Gastroesophageal sphincter (tissue), 4 donors: Measurements from ENCODE around the gene NELFB. TPM values are rescaled to one million over a fixed set of nuclear protein-coding genes. Genes with fewer than 3 reads are reported as not detected.

Experiments used
- ATAC-seq: fragments of 150-250 bp; one replicate; pipeline ENCODE4 v1.9.1; 2016; ENCODE audit warnings: mild to moderate bottlenecking, moderate library complexity
- H3K27ac ChIP-seq, 4 donors: fragments of 200-600 bp; sonication (generic) in 3 of 4; 1 replicate in 3 of 4; 2 replicates in 1 of 4; pipeline ENCODE4 v1.5.1; 2016 to 2019
- H3K27me3 ChIP-seq: fragments of 200-600 bp; sonication (generic); one replicate; pipeline ENCODE4 v1.5.1; 2019
- H3K36me3 ChIP-seq, 2 donors: fragments of 200-600 bp; sonication (generic); one replicate each; pipeline ENCODE4 v1.5.1; 2019; ENCODE audit warnings: control low read depth in 1 of 2
- H3K4me1 ChIP-seq, 3 donors: fragments of 200-600 bp; sonication (generic); 1 replicate in 2 of 3; 2 replicates in 1 of 3; pipeline ENCODE4 v1.5.1; 2016 to 2019; ENCODE audit warnings: control low read depth in 2 of 3
- H3K4me3 ChIP-seq, 2 donors: fragments of 200-600 bp; sonication (generic); one replicate each; pipeline ENCODE4 v1.5.1; 2019; ENCODE audit warnings: mild to moderate bottlenecking in 1 of 2, moderate library complexity in 1 of 2
- H3K9me3 ChIP-seq, 3 donors: fragments of 200-600 bp; sonication (generic); one replicate each; pipeline ENCODE4 v1.5.1; 2017 to 2019; ENCODE audit warnings: control low read depth in 2 of 3
- CTCF ChIP-seq, 4 experiments: fragments of 200-600 bp in 2 of 4; fragments of 450-650 bp in 2 of 4; sonication (generic) in 1 of 4; IDR thresholded peaks; one replicate each; pipeline ENCODE4 v1.5.1; 2017 to 2019; ENCODE audit warnings: antibody characterized with exemption in 4 of 4, mild to moderate bottlenecking in 2 of 4, moderate library complexity in 2 of 4
- EP300 ChIP-seq: sonication (generic); formaldehyde crosslinking; IDR thresholded peaks from one replicate; pipeline ENCODE4 v1.6.1; 2017; ENCODE audit warnings: antibody characterized with exemption, mild to moderate bottlenecking
- POLR2A ChIP-seq, 2 donors: fragments of 450-650 bp; IDR thresholded peaks; one replicate each; pipeline ENCODE4 v1.6.1; 2017; ENCODE audit warnings: antibody characterized with exemption in 2 of 2, mild to moderate bottlenecking in 2 of 2, moderate library complexity in 1 of 2
- POLR2AphosphoS5 ChIP-seq: sonication (generic); formaldehyde crosslinking; IDR thresholded peaks from one replicate; pipeline ENCODE4 v1.6.1; 2017; ENCODE audit warnings: antibody characterized with exemption
- WGBS, 2 donors: methylation state at CpG; one replicate each; pipeline ENCODE4 v1.1.5; 2018; ENCODE audit warnings: low coverage in 1 of 2; 5-methylcytosine and 5-hydroxymethylcytosine counted together
- total RNA-seq, 4 donors: library from RNA; depleted of rRNA; stranded (reverse); fragments of >200 nt; gene quantifications; one replicate each; pipeline ENCODE4 v1.1.0, GENCODE V29; 2016

The NELFB gene
- total RNA-seq, 4 donors from 2014 or later = 36.9 to 58.8 (median 45.2) TPM

GRCh38 chr9:137243626-137244485, 11.3 kb upstream of the NELFB start:
- Histone ChIP-seq H3K27me3 (no peaks in the 10 kb centered on the region), H3K4me1 (peaks cover 0 to 52% (median 27%) of the 10 kb centered on the region in 3 donors), H3K9me3 (no peaks in the 10 kb centered on the region), H3K36me3 (peaks cover 0 to 22% of the 10 kb centered on the region in 2 donors), H3K4me3 (no peak overlapping the region), H3K27ac (peak overlapping the region in 3 of 4 donors; percentile 4 to 99 (median 19))
- TF ChIP-seq CTCF (IDR thresholded peaks at IDR 0.05) = no peak
- TF ChIP-seq POLR2A (IDR thresholded peaks at IDR 0.05) = peak in 1 of 2 donors; percentile 4
- 68% methylated on average over 3 of the region's 15 CpGs; no CpG with 5 or more reads in 1 of the 2 donors for WGBS, 2 donors
- ATAC-seq = no peak

GRCh38 chr9:137244486-137245449, 10.4 kb upstream of the NELFB start:
- peaks cover 0 to 43% (median 18%) of the 10 kb centered on the region in 3 donors for H3K4me1 ChIP-seq
- peak overlapping the region in 1 of 4 donors; percentile 99 for H3K27ac ChIP-seq
- no peak overlapping the region for H3K4me3 ChIP-seq
- ATAC-seq = no peak
- H3K27me3 ChIP-seq = no peaks in the 10 kb centered on the region
- WGBS, 2 donors = 72 to 100% methylated on average over 4 to 6 of the region's 36 CpGs
- no peak for TF ChIP-seq CTCF (IDR thresholded peaks at IDR 0.05)
- no peak for TF ChIP-seq POLR2A (IDR thresholded peaks at IDR 0.05)
- no peak for TF ChIP-seq POLR2AphosphoS5
- no peak for TF ChIP-seq EP300
- no peaks in the 10 kb centered on the region for H3K9me3 ChIP-seq
- peaks cover 0 to 22% of the 10 kb centered on the region in 2 donors for H3K36me3 ChIP-seq

GRCh38 chr9:137245450-137246421, 9.4 kb upstream of the NELFB start:
- TF ChIP-seq POLR2A (IDR thresholded peaks at IDR 0.05) (no peak), POLR2AphosphoS5 (no peak), EP300 (no peak), CTCF (IDR thresholded peaks at IDR 0.05) (no peak)
- peaks cover 0 to 35% (median 18%) of the 10 kb centered on the region in 3 donors for H3K4me1 ChIP-seq
- ATAC-seq = no peak
- H3K27me3 ChIP-seq = peaks cover under 1% of the 10 kb centered on the region
- whole genome bisulfite sequencing, 2 donors = 76 to 88% methylated on average over 4 of the region's 25 CpGs
- peaks cover 0 to 22% of the 10 kb centered on the region in 2 donors for H3K36me3 ChIP-seq
- no peak overlapping the region for H3K27ac ChIP-seq
- H3K9me3 ChIP-seq = no peaks in the 10 kb centered on the region
- H3K4me3 ChIP-seq = no peak overlapping the region

- H3K36me3 ChIP-seq = peaks cover 0 to 18% of the 10 kb centered on the region in 2 donors
- no peak for ATAC-seq
Measured at GRCh38 chr9:137247135-137247915, 7.8 kb upstream of the NELFB start.

More at GRCh38 chr9:137247135-137247915, 7.8 kb upstream of the NELFB start:
- Histone ChIP-seq H3K27ac (no peak overlapping the region), H3K9me3 (no peaks in the 10 kb centered on the region), H3K4me1 (peaks cover 0 to 28% (median 14%) of the 10 kb centered on the region in 3 donors), H3K27me3 (peaks cover 9% of the 10 kb centered on the region), H3K4me3 (no peak overlapping the region)
- 71 to 83% methylated on average over 6 to 10 of the region's 20 CpGs for WGBS, 2 donors
- no peak for TF ChIP-seq POLR2AphosphoS5
- TF ChIP-seq EP300 = no peak
- TF ChIP-seq POLR2A (IDR thresholded peaks at IDR 0.05) = no peak
- TF ChIP-seq CTCF (IDR thresholded peaks at IDR 0.05) = no peak
